Left renal cortex interstitium (tissue), 4 donors: ENCODE results near the gene ARHGAP27. TPM values are rescaled to one million over a fixed set of nuclear protein-coding genes. Genes with fewer than 3 reads are reported as not detected.

Source experiments
- DNase-seq, 4 donors: peaks; one replicate each; pipeline ENCODE4 v3.0.0-alpha.2; 2013; ENCODE audit warnings: low read depth in 4 of 4, low spot score in 2 of 4, missing footprints in 1 of 4
- polyA plus RNA-seq, 4 donors: library from polyadenylated mRNA; unstranded; fragments of 120-200 nt; gene quantifications; one replicate each; pipeline ENCODE4 v1.2.1, GENCODE V29; 2013; ENCODE audit not compliant: insufficient read length in 4 of 4

ARHGAP27 gene
- polyA plus RNA-seq, 4 donors: 11.9 to 20.9 (median 17.7) TPM

GRCh38 chr17:45387739-45388138, 44.9 kb downstream of the ARHGAP27 start:
- DNase-seq: no peak

DNA sequence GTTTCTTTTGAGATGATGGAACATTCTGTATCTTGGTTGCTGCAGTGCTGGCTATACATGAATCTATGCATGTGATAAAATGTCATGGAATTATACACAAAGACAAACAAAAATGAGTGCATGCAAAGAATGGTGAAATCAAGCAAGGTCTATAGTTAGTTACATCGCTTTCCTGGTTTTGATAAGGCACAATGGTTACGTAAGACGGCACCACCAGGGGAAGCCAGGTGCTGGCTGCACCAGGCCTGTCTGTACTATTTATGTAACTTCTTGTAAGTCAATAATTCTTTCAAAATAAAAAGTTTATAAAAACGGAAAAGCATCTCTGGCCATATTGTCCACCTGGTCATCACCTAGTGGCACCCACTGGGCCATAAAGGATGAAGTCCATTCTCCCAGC, 46.5 kb downstream of the ARHGAP27 start:
- DNase-seq: no peak

GRCh38 chr17:45385331-45385997, 47.2 kb downstream of the ARHGAP27 start:
- peak in 2 of 4 donors; percentile 42 to 55 for DNase-seq

- DNase-seq: no peak
Observed at GRCh38 chr17:45384789-45385262, 47.8 kb downstream of the ARHGAP27 start.

GRCh38 chr17:45384047-45384788, 48.5 kb downstream of the ARHGAP27 start:
- DNase-seq: no peak

- DNase-seq: no peak
Observed at GRCh38 chr17:45383003-45383402, 49.7 kb downstream of the ARHGAP27 start.

- DNase-seq: no peak
Observed at GRCh38 chr17:45382226-45382625, 50.4 kb downstream of the ARHGAP27 start.

DNA sequence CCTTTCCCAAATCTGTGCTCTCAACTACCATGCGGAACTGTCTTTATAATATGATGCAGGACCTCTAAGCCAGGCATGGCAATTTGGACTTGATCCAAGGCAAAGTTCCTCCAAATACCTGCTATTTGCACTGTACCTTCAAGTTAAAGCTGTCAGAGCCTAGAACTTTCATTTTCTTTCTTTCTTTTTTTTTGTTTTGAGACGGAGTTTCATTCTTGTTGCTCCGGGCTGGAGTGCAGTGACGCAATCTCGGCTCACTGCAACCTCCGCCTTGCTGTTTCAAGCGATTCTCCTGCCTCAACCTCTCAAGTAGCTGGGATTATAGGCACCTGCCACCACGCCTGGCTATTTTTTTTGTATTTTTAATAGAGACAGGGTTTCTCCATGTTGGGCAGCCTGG, 51.7 kb downstream of the ARHGAP27 start:
- no peak for DNase-seq

GRCh38 chr17:45380046-45380765, 52.5 kb downstream of the ARHGAP27 start:
- DNase-seq: no peak

DNA sequence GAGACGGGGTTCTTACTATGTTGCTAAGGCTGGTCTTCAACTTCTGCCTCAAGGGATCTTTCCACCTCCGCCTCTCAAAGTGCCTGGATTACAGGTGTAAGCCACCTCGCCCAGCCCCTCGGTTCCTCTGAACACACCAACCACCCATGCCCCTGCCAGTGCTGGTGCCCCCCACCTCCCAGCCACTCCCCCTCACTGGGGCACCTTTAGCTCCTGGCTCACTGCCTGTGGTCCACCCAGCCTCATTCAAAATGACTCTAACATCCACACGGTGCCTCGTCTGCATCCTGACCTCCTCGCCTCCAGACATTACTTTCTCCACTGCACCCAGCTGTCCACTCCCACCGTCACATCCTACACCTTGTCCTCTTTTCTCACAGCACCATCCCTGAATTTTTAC, 55.3 kb downstream of the ARHGAP27 start:
- DNase-seq: no peak

DNA sequence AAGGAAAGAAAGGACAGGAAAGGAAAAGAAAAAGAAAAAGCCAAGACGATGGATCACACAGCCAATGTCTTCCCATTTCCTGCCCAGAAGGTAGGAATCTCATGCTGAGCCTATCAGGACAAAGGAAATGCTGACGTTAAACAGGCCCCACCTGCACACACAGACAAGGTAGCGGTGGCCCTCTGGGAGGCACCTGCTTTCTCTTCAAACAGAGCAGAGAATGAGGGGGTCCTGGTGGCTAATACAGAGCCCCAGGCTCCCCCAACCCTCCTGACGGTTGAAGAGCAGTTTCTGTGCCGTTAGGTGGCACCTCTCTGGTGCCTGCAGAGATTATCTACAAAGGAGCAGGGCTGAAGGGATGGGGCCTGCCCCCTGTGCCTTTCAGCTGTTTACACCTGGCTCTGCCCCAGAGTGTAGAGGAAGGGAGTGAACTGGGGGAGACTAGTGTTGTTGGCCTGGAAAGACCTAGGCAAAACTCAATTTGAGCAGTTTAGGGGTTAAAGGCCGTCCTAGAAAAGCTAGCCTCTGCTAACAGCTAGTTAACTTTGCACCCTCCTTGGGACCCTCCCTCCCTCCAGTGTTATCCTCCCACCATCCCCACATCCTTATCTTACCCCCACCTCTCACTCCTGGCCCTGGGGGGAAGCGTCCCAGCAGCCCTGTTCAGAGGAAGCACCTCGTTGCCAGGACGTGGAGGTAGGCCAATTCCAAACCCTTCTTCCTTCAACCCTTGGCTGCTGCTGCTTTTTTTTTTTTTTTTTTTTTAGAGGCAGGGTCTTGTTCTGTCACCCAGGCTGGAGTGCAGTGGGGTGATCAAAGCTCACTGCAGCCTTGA, 56.3 kb downstream of the ARHGAP27 start:
- no peak for DNase-seq

DNA sequence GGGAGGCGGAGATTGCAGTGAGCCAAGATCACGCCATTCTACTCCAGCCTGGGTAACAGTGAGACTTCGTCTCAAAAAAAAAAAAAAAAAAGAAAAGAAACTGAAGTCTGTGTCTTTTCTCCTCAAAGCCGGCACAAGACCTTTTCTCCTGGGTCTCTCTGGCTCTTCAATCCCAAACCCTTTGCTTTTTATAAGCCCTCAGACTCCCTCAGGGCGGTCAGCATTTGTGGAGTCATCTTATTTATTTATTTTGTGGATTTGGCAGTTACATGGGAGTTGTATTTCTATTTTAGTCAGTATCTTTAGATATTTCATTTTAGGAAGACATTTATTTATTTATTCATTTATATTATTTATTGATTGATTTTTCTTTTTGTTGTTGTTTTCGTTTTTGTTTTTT, 58.2 kb downstream of the ARHGAP27 start:
- no peak for DNase-seq

GRCh38 chr17:45372325-45372869, 60.3 kb downstream of the ARHGAP27 start:
- no peak for DNase-seq

DNA sequence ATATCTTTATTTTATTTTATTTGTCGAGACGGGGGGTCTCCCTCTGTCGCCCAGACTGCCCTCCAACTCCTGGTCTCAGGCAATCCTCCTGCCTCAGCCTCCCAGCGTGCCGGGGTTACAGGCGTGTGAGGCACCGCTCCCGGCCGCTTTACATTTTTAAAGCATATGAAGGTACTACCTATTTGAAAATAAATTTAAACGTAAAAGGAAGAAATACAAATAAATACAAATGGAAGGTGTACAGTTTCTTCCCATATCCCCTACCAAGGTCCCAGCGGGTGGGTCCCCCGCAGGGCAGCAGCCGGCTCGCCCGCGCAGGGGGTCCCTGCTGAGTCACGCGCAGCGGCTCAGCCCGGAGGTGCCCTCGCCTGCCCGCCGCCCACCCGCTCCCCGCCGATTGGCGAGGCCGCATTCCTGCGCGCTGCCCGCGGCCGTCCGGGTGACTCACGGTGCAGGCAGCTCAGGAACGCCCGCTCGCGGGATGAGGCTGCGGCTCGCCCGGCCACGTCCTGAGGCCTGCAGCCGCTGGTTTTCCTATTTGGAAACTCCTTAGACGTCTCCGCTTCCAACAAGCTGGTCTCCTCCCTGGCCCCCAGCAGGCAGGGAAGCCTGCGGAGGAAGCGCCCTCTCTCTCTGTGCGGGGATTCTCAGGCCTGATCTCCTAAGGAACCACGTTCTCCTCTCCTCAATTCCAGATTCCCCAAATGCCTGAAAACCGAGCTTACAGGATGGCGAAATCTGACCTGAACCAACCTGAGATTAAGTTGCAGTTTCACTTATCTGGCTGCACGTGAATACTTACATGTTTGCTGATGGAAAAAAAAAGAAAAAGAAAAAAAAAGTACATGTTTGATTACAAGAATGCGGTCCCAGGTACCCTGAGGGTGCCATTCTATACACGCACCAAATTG, 61.0 kb downstream of the ARHGAP27 start:
- DNase-seq: peak; percentile 19 to 71 (median 62)

DNA sequence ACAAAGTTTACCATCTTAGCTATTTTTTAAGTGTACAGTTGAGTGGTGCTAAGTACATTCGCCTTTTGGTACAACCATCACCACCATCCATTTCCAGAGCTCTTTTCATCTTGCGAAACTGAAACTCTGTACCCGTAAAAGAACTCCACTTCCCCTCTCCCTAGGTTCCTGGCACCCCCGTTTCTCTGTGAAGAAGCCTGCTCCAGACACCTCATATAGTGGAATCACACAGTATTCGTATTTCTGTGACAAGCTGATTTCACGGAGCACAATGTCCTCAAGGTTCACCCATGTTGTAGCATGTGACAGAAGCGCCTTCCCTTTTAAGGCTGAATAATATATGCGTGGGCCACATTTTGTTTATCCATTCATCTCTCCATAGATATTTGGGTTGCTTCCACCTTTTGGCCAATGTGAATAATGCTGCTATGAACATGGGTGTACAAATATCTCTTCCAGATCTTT, 61.7 kb downstream of the ARHGAP27 start:
- no peak for DNase-seq

DNA sequence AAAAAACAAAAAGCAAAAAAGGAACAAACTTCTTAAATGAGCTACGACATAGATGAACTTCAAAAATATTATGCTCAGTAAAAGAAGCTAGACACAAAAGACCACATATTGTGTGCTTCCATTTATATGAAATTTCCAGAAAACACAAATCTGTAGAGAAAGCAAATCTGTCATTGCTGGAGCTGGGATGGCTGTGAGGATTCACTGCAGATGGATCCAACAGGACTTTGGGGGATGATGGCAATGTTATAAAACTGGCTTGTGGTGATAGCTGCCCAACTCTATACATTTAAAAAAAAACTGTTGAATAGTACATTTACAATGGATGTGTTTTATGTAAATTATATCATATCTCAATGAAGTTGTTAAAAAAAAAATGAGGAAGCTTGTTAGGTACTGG, 63.2 kb downstream of the ARHGAP27 start:
- DNase-seq: no peak

DNA sequence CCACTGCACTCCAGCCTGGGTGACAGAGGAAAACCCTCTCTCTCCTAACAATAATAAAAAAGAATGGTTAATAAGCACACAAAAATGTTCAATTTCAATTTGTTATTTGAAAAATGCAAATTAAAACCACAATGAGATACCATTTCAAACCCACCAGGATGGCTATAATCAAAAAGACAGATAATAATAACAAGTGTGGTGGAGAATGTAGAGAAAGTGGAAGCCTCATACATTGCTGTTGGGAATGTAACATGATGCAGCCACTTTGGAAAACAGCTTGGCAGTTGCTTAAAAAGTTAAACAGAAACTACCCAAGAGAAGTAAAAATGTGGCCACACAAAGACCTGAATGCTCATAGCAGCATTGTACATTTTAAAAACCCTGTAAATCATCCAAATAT, 64.0 kb downstream of the ARHGAP27 start:
- DNase-seq: no peak

DNA sequence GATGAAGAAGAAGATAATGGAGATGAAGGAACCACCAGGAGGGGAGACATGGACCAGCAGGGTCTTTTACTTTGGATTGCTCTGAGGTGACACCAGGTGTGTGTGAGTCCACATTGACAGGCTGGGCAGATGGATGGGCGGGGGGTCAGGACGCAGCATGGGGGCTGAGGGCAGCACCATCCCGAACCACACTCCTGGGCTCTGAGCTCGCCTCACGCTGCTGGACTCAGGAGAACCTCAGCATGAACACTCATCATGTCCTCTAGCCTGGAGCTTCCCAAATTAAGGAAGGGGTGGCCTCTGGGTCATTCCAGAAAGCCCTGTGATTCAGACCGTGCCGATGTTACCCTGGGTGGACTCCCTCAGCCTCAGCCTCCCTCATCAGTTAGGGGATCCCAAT, 65.5 kb downstream of the ARHGAP27 start:
- no peak for DNase-seq

DNA sequence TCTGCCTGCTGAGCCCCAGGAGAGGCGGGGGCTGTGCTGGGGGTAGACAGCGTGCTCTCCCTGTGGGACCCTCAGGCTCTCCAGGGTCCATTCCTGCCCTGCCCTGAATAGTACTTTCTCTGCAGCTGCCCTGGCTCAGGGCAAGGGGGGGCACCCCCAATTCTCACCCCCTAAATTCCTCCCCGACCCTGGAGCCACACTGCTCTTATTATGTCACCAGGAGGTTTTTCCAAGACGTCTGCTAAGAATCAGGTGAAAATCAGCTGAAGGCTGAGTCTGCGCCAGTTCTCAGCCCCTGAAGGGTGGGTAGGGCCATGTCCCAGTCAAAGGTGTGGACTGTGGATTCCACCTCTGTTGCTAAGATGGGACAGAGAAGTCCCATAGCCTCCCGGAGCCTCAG, 66.0 kb downstream of the ARHGAP27 start:
- DNase-seq: no peak
